HG02678 (cell line): ENCODE measurements around the gene RSPO4.
"Not testable (repeated sequence)": the region's sequence is repeated elsewhere in the genome, so short reads cannot be mapped to it uniquely, and the experiment has no call there.

Source experiments
- ATAC-seq: cut with Tn5 transposase; IDR thresholded peaks from one replicate; pipeline ENCODE4 v1.9.1; 2021; ENCODE audit warnings: mild to moderate bottlenecking, moderate library complexity; ENCODE audit not compliant: unreplicated experiment

RSPO4 gene

GRCh38 chr20:1001911-1002681, at the start of gene RSPO4:
Gene RSPO4, minus strand, starts transcription at chr20:1002311. Its CDS starts 147 bp downstream, at chr20:1002164.
- ATAC-seq = no peak

- ATAC-seq = no peak
These were observed 48.3 kb upstream of the RSPO4 start for GRCh38 chr20:1050440-1050839.

- no peak for ATAC-seq
These were observed 43.8 kb upstream of the RSPO4 start for GRCh38 chr20:1045860-1046418.

GRCh38 chr20:1041845-1042390, 39.8 kb upstream of the RSPO4 start:
- no peak for ATAC-seq

GRCh38 chr20:1038205-1038604, 36.1 kb upstream of the RSPO4 start:
- ATAC-seq = no peak

- ATAC-seq = no peak
These were observed 34.9 kb upstream of the RSPO4 start for GRCh38 chr20:1037039-1037438.

- no peak for ATAC-seq
These were observed 33.4 kb upstream of the RSPO4 start for GRCh38 chr20:1035466-1035865.

GRCh38 chr20:1034415-1034789, 32.3 kb upstream of the RSPO4 start:
- ATAC-seq = no peak

- ATAC-seq = no peak
These were observed 31.8 kb upstream of the RSPO4 start for GRCh38 chr20:1033751-1034414.

GRCh38 chr20:1029980-1030379, 27.9 kb upstream of the RSPO4 start:
- ATAC-seq = no peak

GRCh38 chr20:1026214-1026613, 24.1 kb upstream of the RSPO4 start:
- ATAC-seq = not testable (repeated sequence)

GRCh38 chr20:1022871-1023270, 20.8 kb upstream of the RSPO4 start:
- no peak for ATAC-seq

GRCh38 chr20:1020614-1021013, 18.5 kb upstream of the RSPO4 start:
- no peak for ATAC-seq

GRCh38 chr20:1019344-1019743, 17.2 kb upstream of the RSPO4 start:
- ATAC-seq = no peak

- ATAC-seq = no peak
These were observed 15.6 kb upstream of the RSPO4 start for GRCh38 chr20:1017677-1018076.

- ATAC-seq = no peak
These were observed 13.1 kb upstream of the RSPO4 start for GRCh38 chr20:1015181-1015580.

- no peak for ATAC-seq
These were observed 12.4 kb upstream of the RSPO4 start for GRCh38 chr20:1014471-1014870.

- ATAC-seq = no peak
These were observed 11.6 kb upstream of the RSPO4 start for GRCh38 chr20:1013566-1014340.

- no peak for ATAC-seq
These were observed 10.5 kb upstream of the RSPO4 start for GRCh38 chr20:1012359-1013168.

GRCh38 chr20:1010659-1011058, 8.5 kb upstream of the RSPO4 start:
- ATAC-seq = no peak
